ENCODE results near the gene LRRC8E. TPM values are rescaled to one million over a fixed set of nuclear protein-coding genes. Genes with fewer than 3 reads are reported as not detected.
A peak's percentile ranks its signal among the peaks of the same experiment; 100 is the strongest.
"Not testable (repeated sequence)": the region's sequence is repeated elsewhere in the genome, so short reads cannot be mapped to it uniquely, and the experiment has no call there.

The LRRC8E gene
- total RNA-seq, 1 donor from 2014 or later, result not detected

DNA sequence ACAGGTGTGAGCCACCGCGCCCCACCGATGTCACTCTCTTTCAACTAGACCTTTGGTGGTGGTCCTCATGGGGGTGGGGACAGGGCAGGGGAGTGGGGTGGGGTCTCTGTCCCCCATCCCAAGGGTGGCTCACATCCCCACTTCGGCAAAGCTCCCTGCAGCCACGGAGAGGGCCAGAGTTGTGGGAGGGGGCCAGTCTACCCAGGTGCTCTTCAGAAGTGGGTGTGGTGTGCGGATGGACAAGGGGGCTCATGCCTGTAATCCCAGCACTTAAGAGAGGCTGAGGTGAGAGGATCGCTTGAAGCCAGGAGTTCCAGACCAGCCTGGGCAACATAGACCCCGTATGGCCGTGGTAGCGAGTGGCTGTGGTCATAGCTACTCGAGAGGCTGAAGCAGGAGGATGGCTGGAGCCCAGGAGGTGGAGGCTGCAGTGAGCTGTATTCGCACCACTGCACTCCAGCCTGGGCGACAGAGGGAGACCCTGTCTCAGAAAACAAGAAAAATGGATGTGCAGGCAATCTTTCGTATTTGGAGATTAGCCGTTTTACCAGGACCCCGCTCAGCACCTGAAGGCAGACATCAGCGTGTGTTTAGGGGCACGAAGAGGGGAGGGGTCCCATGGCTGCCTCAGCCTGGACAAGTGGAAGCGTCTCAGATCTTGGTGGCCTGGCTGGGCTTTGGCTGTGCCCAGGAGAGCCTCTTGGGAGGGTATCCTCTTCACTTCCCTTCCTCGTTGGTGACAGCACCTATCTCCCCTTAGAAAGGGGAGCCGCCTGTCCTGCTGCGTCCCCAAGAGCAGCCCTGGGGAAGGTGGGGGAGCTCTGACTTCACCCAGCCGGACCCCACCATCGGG is 27.2 kb downstream of the LRRC8E start:
- H3K4me1 Mint-ChIP-seq (ENCODE audit: low read depth, unreplicated experiment), result peaks cover 2% of the 10 kb centered on the region
- peaks cover 18% of the 10 kb centered on the region for H3K27me3 Mint-ChIP-seq (ENCODE audit: unreplicated experiment)
- peak overlapping the region; percentile 75 for H3K4me3 Mint-ChIP-seq (ENCODE audit: unreplicated experiment)
- peak; percentile 14 for DNase-seq
- H3K9me3 Mint-ChIP-seq (ENCODE audit: unreplicated experiment), result peaks cover 2% of the 10 kb centered on the region
- H3K27ac Mint-ChIP-seq (ENCODE audit: unreplicated experiment), result no peak overlapping the region
- H3K36me3 Mint-ChIP-seq (ENCODE audit: unreplicated experiment), result no peaks in the 10 kb centered on the region
- TF ChIP-seq, protein P1, sequence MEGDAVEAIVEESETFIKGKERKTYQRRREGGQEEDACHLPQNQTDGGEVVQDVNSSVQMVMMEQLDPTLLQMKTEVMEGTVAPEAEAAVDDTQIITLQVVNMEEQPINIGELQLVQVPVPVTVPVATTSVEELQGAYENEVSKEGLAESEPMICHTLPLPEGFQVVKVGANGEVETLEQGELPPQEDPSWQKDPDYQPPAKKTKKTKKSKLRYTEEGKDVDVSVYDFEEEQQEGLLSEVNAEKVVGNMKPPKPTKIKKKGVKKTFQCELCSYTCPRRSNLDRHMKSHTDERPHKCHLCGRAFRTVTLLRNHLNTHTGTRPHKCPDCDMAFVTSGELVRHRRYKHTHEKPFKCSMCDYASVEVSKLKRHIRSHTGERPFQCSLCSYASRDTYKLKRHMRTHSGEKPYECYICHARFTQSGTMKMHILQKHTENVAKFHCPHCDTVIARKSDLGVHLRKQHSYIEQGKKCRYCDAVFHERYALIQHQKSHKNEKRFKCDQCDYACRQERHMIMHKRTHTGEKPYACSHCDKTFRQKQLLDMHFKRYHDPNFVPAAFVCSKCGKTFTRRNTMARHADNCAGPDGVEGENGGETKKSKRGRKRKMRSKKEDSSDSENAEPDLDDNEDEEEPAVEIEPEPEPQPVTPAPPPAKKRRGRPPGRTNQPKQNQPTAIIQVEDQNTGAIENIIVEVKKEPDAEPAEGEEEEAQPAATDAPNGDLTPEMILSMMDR (IDR thresholded peaks at IDR 0.05; ENCODE audit: partially characterized antibody, unreplicated experiment), result no peak

DNA sequence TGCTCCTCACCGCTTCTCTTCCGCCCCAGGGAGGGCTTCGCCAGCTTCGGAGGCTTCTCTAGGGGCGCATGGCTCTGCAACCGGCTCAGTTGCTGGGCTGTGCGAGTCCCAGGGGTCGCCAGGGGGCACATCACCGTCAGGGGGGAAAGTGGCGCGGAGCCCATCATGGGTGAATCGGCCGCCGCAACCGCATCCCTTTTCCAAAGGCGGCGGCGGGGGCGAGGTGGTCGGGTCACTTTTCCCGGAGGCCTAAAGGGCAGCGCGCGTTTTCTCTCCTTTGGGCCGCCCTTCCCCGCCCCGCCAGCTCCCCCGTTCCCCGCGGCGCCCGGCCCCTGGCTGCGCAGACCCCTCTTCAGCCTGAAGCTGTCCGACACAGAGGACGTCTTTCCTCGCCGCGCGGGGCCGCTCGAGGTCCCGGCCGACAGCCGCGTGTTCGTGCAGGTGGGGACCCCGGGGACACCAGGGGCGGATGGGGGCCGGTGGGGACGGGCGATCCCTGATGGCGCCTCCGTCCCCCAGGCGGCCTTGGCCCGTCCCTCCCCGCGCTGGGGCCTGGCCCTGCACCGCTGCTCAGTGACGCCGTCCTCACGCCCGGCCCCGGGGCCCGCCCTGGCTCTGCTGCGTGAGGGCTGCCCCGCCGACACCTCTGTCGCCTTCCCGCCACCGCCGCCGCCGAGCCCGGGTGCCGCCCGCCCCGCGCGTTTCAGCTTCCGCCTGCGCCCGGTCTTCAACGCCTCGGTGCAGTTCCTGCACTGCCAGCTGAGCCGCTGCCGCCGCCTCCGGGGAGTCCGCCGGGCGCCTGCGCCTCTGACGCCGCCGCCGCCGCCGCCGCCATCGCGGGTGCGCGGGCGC is 28.0 kb downstream of the LRRC8E start:
- Mint-ChIP-seq H3K36me3 (ENCODE audit: unreplicated experiment) (no peaks in the 10 kb centered on the region), H3K4me3 (ENCODE audit: unreplicated experiment) (no peak overlapping the region), H3K27ac (ENCODE audit: unreplicated experiment) (no peak overlapping the region), H3K4me1 (ENCODE audit: low read depth, unreplicated experiment) (peaks cover 2% of the 10 kb centered on the region), H3K27me3 (ENCODE audit: unreplicated experiment) (peaks cover 18% of the 10 kb centered on the region), H3K9me3 (ENCODE audit: unreplicated experiment) (peaks cover 4% of the 10 kb centered on the region)
- TF ChIP-seq, protein P1 (IDR thresholded peaks at IDR 0.05; ENCODE audit: partially characterized antibody, unreplicated experiment), result no peak
- peak; percentile 68 for DNase-seq

DNA sequence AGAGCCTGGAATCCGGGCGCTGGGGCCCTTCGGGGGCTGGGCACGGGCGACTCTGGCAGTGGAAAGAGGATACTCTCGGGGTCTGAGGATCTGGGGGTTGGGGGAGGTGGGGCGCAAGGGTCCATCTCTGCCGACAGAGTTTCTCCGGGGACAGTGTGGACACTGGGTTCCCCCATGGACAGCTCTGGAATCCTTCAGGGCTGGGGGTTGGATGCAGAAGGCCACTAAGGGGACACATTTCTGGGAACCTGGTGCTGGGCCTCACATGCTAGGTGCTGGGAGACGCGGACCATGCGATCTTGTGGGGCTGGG is 28.6 kb downstream of the LRRC8E start:
- peaks cover 4% of the 10 kb centered on the region for H3K9me3 Mint-ChIP-seq (ENCODE audit: unreplicated experiment)
- peak overlapping the region; percentile 89 for H3K4me3 Mint-ChIP-seq (ENCODE audit: unreplicated experiment)
- no peak for DNase-seq
- H3K36me3 Mint-ChIP-seq (ENCODE audit: unreplicated experiment), result no peaks in the 10 kb centered on the region
- TF ChIP-seq, protein P1 (IDR thresholded peaks at IDR 0.05; ENCODE audit: partially characterized antibody, unreplicated experiment), result no peak
- peaks cover 2% of the 10 kb centered on the region for H3K4me1 Mint-ChIP-seq (ENCODE audit: low read depth, unreplicated experiment)
- peaks cover 19% of the 10 kb centered on the region for H3K27me3 Mint-ChIP-seq (ENCODE audit: unreplicated experiment)
- no peak overlapping the region for H3K27ac Mint-ChIP-seq (ENCODE audit: unreplicated experiment)

DNA sequence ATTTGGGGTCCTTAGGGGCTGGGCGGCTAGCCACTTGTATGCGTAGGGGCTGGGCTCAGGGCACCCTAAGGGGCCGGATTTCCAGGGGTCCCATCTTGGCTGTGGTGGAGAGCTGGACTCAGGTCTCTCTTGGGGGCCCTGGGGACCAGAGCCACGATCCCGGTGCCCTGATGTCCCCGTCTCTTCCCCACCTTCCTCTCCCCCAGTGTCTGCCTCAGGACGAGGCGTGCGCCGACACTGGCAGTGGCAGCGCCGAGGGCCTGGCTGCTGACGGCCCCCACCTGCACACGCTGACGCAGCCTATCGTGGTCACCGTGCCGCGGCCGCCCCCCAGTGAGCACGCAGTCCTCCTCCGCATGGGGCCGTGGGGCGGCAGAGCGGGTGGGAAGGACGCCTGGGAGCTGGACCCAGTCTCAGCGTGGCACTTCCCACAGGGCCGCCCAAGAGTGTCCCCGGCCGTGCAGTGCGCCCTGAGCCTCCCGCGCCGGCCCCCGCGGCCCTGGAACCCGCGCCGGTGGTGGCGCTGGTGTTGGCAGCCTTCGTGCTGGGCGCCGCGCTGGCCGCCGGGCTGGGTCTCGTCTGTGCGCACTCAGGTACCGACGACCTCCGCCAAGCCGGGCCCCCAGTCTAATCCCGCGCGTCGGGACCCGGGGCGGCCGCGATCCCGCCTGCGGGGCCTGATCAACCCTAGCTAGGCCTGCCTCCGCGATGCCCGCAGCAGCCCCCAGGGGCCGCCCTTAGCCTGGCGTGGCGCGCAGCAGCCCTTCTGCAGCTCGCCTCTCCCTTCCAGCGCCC is 29.2 kb downstream of the LRRC8E start:
- TF ChIP-seq, protein P1 (IDR thresholded peaks at IDR 0.05; ENCODE audit: partially characterized antibody, unreplicated experiment), result peak; percentile 32
- Mint-ChIP-seq H3K4me1 (ENCODE audit: low read depth, unreplicated experiment) (peaks cover 2% of the 10 kb centered on the region), H3K27ac (ENCODE audit: unreplicated experiment) (no peak overlapping the region), H3K36me3 (ENCODE audit: unreplicated experiment) (no peaks in the 10 kb centered on the region), H3K27me3 (ENCODE audit: unreplicated experiment) (peaks cover 21% of the 10 kb centered on the region), H3K9me3 (ENCODE audit: unreplicated experiment) (peaks cover 4% of the 10 kb centered on the region), H3K4me3 (ENCODE audit: unreplicated experiment) (peak overlapping the region; percentile 89)
- DNase-seq, result peak; percentile 80

DNA sequence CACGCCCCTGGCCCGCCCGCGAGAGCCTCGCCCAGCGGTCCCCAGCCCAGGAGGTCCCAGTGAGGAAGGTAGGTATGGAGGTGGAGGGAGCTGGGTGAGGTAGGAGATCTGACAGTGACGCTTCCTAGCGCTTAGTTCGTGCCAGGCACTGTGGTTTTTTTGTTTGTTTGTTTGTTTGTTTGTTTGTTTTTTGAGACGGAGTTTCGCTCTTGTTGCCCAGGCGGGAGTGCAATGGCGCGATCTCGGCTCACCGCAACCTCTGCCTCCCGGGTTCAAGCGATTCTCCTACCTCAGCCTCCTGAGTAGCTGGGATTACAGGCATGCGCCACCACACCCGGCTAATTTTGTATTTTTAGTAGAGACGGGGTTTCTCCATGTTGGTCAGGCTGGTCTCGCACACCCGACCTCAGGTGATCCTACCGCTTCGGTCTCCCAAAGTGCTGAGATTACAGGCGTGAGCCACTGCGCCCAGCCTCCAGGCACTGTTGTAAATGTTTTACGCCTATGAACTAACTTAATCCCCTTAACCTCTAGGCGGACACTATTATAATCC is 29.8 kb downstream of the LRRC8E start:
- Mint-ChIP-seq H3K27me3 (ENCODE audit: unreplicated experiment) (peaks cover 23% of the 10 kb centered on the region), H3K4me3 (ENCODE audit: unreplicated experiment) (peak overlapping the region; percentile 55)
- not testable (repeated sequence) for DNase-seq; H3K9me3 Mint-ChIP-seq (ENCODE audit: unreplicated experiment); H3K36me3 Mint-ChIP-seq (ENCODE audit: unreplicated experiment); H3K27ac Mint-ChIP-seq (ENCODE audit: unreplicated experiment); H3K4me1 Mint-ChIP-seq (ENCODE audit: low read depth, unreplicated experiment)
